CD4-positive, alpha-beta T cell treated with Interferon gamma for 1 hour (primary cell): ENCODE measurements around the gene S100Z.
"Not testable (repeated sequence)": the region's sequence is repeated elsewhere in the genome, so short reads cannot be mapped to it uniquely, and the experiment has no call there.

Experiments
- DNase-seq: peaks from one replicate; pipeline ENCODE4 v3.0.0-alpha.2; 2020

The S100Z gene

GRCh38 chr5:76888733-76889300 is 39.0 kb downstream of the S100Z start:
- DNase-seq, result no peak

GRCh38 chr5:76893294-76893693 is 43.5 kb downstream of the S100Z start:
- no peak for DNase-seq

- no peak for DNase-seq
These were observed 46.4 kb downstream of the S100Z start for GRCh38 chr5:76896196-76896595.

GRCh38 chr5:76901522-76901921 is 51.7 kb downstream of the S100Z start:
- DNase-seq, result no peak

GRCh38 chr5:76908166-76908565 is 58.4 kb downstream of the S100Z start:
- DNase-seq, result no peak

- DNase-seq, result not testable (repeated sequence)
These were observed 60.6 kb downstream of the S100Z start for GRCh38 chr5:76910344-76910933.

GRCh38 chr5:76914671-76915070 is 64.9 kb downstream of the S100Z start:
- DNase-seq, result not testable (repeated sequence)

GRCh38 chr5:76918539-76918938 is 68.7 kb downstream of the S100Z start:
- DNase-seq, result no peak

- no peak for DNase-seq
These were observed 70.7 kb downstream of the S100Z start for GRCh38 chr5:76920491-76920890.

GRCh38 chr5:76926329-76927105 is 76.7 kb downstream of the S100Z start:
- DNase-seq, result no peak

GRCh38 chr5:76927961-76928360 is 78.1 kb downstream of the S100Z start:
- DNase-seq, result no peak

GRCh38 chr5:76930083-76930482 is 80.3 kb downstream of the S100Z start:
- DNase-seq, result no peak

GRCh38 chr5:76938177-76938576 is 88.4 kb downstream of the S100Z start:
- no peak for DNase-seq

- DNase-seq, result no peak
These were observed 91.2 kb downstream of the S100Z start for GRCh38 chr5:76941000-76941399.

- no peak for DNase-seq
These were observed 91.6 kb downstream of the S100Z start for GRCh38 chr5:76941442-76941841.

- no peak for DNase-seq
These were observed 92.8 kb downstream of the S100Z start for GRCh38 chr5:76942581-76942980.

GRCh38 chr5:76943006-76943405 is 93.2 kb downstream of the S100Z start:
- no peak for DNase-seq

GRCh38 chr5:76944638-76945037 is 94.8 kb downstream of the S100Z start:
- DNase-seq, result no peak

GRCh38 chr5:76945238-76945637 is 95.4 kb downstream of the S100Z start:
- not testable (repeated sequence) for DNase-seq

GRCh38 chr5:76946090-76946489 is 96.3 kb downstream of the S100Z start:
- DNase-seq, result no peak

GRCh38 chr5:76947082-76947503 is 97.3 kb downstream of the S100Z start:
- DNase-seq, result no peak

GRCh38 chr5:76952795-76953536 is 103.2 kb downstream of the S100Z start, which contains the start of gene CRHBP:
TSS of gene CRHBP (plus strand) at chr5:76953045. CDS start at chr5:76953135, 90 bp downstream.
- no peak for DNase-seq
